HG03103 (cell line): ENCODE measurements around the gene ATAD3A.
"Not testable (repeated sequence)": the region's sequence is repeated elsewhere in the genome, so short reads cannot be mapped to it uniquely, and the experiment has no call there.

Experiments
- ATAC-seq: cut with Tn5 transposase; IDR thresholded peaks from one replicate; pipeline ENCODE4 v1.9.1; 2021; ENCODE audit warnings: low read depth; ENCODE audit not compliant: unreplicated experiment

ATAD3A gene

DNA sequence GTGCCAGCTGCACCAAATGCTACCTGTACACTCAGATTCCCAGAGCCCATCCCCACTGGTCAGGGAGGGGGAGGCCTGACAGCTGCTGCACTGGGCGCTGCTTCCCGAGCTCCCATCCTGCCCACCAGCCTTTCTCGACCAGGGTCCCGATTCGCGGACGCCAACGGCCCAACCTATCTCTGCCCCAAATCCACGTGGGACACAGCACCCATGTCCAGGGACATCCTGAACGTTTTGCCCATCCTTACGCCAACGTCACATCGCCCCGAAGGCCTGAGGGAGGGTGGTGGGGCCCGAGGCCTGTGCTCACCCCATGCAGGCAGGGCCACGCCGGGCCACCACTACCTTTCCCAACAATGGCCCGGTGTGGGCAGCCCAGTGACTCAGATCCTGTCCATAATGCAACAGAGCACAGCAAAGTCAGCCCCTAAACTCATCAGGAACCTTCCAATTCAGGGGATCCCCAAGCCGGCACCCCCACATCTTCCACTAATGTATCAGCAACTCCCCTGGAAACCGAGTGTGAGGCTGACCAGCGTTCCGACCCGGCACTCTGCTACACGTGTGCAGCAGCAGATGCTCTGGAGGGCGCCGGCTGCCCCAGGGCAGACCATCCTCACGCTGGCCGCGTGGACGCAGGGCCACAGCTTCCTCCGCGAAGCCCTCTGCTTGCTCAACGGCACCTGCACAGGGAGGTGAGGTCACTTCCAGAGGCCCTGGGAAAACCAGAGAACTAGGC, 39.7 kb downstream of the ATAD3A start:
- ATAC-seq, result no peak

DNA sequence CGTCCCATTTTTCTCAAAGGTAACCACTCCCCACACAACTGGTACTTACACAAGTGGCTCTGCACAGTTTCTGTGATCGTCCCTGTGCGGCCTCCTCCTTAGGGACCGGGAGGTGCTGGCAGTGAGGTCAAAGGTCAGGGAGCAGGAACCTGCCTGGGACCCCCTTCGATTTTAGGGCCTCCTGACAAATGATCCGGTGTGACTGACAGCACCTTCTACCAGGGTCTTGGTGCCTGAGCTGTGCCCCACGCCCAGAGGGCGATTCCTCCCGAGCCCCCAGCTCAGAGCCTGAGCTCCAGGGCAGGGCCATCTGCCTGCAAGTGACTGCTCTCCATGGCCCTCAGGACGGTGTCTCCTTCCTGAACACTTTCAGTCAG, 40.3 kb downstream of the ATAD3A start:
- no peak for ATAC-seq

DNA sequence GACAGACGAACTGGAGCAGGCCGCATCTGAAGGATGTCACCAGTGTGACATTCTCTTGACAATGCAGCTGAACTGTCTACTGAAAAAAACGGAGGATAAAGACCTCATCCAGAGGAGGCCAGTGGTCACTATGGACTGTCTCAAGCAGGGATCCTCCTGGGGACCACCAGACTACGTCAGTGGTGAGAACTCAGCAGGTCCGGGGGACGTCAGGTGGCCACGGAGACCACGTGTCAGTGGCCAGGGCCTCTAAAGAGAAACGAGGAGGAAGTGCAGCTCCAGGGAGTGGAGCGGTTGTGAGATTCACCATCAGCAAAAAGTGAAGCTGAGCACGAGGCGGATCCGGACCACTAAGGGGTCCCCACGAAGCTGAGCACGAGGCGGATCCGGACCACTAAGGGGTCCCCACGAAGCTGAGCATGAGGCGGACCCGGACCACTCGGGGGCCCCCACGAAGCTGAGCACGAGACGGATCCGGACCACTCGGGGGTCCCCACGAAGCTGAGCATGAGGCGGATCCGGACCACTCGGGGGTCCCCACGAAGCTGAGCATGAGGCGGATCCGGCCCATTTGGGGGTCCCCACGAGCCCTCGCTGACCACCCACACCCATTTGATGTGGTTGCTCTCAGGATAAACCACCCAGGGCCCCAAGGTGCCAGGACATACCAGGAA, 42.0 kb downstream of the ATAD3A start:
- ATAC-seq, result no peak

DNA sequence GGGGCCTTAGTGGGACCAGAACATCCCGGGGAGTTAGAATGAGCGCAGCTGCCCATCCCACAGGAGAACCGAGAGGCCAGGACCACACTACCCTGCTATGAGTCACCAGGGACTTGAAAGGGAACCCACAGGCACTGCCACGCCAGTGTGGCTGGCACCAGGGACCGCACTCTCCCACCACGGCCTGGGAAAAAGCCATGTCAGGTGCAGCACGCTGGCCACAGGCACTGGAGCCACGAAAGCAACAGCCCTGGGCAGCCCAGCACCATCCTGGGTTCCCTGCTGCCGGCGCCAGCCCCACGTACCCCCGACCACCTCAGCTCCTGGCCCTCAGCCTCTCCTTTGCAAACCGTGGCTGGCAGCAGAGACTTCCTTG, 42.6 kb downstream of the ATAD3A start:
- ATAC-seq, result no peak

DNA sequence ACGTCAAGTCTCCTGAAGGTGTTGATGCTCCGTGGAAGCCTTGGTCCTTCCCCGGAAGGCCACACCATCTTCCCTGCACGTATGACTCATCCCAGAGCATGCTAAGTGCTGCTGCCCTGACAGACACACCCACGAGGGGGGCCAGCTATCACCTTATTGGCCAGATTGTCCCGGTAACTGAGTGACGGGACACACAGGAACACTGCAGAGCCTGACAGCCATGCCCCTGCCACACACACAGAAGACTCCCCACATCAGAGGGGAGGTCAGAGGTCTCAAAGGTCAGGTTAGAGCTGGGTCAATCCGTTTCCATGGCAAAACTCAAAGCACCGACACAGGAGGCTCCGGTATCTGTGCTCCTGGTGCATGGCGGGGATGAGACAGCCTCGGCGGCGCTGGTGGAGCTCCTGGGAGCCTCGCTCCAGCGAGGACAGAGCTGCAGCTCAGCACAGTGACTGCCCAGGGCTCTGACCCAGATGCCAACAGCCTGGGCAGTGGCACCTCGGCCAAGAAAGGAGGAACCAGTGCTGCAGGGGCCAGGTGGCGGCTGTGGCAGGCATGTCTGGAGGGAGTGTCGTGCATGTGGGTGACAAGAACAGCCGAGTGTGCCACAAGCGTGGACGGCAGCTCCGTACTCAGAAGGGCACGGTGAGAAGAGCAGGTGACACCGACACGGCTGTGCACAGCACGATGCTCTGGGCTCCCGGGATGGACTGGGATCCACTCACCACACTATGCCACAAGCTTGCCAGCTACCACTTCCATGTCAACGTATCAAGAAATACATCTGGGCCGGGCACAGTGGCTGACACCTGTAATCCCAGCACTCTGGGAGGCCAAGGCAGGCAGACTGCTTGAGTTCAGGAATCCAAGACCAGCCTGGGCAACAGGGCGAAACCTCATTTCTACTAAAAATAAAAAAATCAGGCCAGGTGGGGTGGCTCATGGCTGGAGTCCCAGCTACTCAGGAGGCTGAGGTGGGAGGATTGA, 43.3 kb downstream of the ATAD3A start:
- no peak for ATAC-seq

DNA sequence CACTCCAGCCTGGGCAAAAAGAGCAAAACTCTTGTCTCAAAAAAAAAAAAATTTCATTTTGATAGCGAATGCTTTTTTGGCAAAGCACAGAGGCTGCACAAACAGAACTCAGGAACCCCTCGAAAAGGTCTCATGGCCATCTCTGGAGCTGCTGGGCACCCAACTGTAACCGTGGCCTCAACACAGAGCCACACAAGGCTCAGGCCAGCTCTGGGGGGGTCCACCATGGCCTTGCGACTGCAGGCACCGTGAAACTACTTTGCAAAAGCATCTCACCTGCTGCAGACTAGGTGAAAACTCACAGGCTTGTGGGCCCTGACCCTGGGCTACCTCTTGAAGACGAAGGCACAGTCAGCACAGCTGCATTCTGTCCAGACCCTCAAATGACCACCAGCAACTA, 44.5 kb downstream of the ATAD3A start:
- no peak for ATAC-seq

DNA sequence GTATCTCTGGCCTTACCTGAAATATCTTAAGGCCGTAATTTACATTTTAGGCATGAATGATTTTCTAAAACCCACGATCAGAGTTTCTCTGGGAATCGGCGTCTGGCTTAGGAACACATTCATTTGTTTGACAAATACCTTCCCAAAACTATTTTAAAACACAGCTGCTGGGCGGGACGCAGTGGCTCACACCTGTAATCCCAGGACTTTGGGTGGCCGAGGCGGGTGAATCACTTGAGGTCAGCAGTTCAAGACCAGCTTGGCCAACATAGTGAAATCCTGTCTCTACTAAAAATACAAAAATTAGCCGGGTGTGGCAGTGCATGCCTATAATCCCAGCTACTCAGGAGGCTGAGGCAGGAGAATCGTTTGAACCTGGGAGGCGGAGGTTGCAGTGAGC, 45.0 kb downstream of the ATAD3A start:
- ATAC-seq, result not testable (repeated sequence)

DNA sequence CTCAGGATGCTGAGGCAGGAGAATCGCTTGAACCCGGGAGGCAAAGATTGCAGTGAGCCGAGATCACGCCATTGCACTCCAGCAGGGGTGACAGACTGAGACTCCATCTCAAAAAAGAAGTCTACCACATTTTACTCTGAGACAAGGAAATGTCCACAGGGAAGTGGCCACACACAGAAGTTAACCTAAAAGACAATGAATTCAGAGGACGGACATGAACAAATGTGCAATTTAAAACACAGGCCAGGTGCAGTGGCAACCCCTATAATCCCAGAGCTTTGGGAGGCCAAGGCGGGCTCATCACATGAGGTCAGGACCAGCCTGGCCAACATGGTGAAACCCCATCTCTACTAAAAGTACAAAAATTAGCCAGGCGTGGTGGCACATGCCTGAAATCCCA, 45.7 kb downstream of the ATAD3A start:
- ATAC-seq, result not testable (repeated sequence)

DNA sequence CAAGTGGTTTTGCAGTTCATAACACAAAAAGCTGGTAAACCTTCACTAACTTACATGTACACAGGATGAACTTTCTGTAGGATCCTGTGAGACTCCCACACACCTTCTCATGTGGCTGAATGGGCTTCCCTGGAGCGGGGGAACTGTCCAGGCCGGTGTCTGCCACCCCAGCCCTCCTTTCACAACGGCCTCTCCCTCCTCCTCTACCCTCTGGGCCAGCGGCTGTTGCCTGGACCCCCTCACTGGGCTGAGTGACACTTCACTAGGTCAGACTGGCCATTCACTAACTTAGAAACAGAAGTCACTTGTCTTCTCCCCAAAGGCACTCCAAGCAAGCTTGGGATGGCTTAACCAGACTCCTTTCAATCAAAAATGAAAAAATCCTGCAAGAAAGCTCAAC, 46.6 kb downstream of the ATAD3A start:
- ATAC-seq, result no peak

DNA sequence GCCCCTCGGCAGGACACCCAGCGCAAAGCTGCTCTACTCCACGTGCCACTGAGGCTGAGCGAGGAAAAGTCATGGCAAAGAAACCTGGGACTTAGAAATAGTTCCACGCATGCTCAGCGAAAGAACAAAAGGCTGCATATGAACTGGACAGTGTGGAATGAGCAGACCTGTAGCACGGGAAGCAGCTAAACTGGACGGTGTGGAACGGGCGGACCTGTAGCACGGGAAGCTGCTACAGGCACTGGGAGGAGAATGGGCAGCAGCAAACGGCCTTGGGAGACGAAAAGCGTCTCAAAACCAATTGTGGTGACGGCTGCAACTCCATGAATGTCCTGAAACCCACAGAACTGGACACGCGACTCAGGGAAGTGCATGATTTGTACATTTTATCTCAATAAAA, 47.1 kb downstream of the ATAD3A start:
- no peak for ATAC-seq

DNA sequence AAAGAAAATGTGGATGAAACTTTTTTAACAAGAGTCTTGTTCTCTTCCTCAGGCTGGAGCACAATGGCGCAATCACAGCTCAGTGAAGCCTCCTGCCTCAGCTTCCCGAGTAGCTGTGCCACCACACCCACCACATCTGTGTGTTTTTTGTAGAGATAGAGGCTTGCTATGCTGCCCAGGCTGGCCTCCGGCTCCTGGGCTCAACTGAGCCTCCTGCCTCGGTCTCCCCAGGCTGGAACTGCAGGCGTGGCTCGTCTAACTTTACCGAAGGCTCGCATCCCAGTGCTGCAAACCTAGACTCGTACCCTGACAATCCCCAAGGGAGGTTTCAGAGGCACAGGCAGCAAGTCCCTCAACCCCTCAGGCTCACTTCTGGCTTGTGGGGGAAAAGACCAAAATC, 48.2 kb downstream of the ATAD3A start:
- ATAC-seq, result no peak

DNA sequence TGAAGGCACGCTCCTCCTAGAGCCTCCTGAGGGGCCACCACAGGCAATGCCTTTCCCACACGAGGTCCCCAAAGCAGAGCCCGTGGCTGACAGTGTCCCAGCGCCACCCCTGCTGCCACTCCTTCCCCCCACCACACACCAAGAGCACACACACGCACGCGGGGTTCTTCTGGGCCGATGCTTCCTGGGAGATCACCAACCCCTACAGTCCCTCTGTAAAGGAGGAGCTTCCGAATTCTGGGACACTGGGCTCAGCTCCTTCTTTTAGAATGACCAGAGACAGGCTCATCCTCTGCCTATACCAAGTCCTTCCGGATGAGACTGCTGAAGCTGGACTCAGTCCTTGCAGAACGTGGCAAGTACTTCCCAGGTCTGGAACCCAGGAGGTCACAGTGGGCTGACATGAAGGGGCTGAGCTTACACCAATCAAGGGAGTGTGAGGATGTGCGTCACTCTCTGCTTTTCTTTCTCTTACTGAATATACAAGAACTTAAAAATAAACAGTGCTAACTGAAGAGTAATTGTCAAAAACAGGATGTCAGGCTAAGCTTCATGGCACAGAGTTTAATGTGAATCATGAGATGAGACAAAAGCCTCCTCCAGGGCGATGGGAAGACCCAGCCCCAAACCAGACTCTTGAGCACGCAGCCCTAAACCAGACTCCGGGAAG, 50.0 kb downstream of the ATAD3A start:
- ATAC-seq, result no peak

DNA sequence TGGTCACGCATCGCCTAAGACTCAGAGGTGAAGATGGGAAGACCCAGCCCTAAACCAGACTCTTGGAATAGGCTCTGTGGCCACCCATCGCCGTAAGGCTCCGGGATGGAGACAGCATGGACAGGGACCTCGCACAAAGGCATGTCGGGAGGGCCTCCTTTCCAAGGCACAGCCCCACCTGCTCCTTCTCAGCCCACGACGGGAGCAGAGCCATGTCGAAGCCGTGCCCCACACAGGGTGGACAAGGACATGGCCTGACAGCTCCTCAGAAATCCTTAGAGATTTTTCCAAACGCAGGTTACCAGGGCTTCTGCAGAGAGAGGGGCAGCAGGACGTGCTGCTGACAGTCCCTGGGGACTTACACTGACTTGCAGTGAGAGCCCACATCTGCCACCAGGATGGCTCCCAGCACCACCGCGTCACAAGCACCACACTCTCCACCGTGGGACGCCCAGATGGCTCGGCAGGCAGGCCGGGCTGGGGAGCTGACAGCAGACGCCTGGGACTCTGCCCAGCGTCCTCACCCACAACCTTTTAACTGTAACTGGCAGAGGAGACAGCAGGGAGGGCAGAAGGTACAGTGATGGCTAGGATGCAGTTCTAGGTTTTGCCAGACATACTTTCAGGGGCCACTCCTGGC, 50.7 kb downstream of the ATAD3A start:
- ATAC-seq, result no peak

DNA sequence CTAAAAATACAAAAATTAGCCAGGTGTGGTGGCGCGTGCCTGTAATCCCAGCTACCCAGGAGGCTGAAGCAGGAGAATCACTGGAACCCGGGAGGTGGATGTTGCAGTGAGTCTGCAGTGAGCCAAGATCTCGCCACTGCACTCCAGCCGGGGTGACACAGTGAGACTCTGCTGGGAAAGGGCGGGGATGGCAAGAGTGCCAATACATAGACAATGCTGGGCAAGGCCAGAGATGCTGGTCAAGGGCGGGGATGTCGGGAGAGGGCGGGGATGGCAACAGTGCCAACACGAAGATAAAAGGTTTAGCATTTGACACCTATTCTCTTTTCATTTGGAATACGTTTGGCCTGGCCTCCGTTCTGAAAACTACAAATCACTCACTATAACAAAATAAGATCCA, 51.7 kb downstream of the ATAD3A start:
- ATAC-seq, result no peak

DNA sequence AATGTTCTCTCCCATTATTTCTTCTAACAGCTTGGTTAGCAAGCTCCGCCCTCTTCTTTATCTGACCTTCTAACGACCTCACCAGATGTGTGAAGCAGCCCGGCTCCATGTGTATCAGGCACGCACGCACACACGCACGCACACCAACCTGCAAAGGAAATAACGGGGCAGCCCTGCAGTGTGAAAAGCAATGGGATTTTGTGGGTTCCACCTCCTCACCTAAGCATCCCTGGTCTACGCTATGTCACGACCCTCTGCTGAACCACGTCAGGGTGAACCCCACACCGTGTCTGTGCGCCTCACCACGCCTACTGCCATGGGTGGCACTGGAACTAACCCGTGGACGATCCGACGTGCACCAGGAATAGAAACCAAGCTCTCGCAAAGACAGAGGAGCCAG, 52.3 kb downstream of the ATAD3A start:
- ATAC-seq, result no peak

DNA sequence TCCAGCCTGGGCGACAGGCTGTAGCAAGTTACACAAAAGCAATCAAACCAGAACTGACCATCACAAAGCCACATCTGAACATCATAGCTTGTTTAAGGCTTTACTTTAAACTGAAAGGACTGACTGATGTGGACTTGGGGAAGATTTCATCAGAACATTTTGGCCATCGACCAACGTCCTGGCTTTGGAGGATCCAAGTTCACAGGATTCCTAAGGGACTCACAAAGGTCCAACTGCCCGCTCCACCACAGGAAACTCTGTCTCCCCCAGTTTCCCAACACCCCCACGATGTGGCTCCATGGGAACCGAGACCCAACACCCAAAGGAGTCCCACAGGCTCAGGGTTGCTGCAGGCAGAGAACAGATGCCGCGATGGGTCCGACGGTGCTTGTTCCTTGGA, 53.4 kb downstream of the ATAD3A start:
- no peak for ATAC-seq

DNA sequence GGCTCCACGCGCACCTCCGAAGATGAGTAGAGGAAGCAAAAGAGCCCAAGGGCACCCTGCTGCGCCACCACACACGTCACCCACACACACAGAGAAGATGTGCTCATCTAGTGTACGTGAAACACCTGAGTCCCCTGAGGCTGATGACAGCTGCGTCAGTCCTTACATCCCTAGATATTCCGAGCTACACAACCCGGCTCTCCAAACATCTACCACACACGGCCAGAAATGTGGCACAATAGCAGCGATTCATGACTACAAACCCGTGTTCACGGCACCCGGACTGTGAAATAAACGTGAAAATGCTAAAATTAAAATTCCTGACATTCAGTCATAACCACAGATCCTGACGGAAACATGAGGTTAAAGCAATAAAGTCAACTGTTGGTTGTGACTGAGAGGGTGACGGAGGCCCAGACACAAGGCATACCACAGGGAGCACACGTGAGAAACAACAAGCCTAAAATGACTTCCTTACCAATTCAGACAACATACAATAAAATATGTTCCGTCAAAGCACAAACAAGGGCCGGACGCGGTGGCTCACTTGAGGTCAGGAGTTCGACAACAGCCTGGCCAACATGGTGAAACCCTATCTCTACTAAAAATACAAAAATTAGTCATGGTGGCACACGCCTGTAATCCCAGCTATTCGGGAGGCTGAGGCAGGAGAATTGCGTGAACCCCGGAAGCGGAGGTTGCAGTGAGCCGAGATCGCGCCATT, 55.4 kb downstream of the ATAD3A start:
- ATAC-seq, result no peak

DNA sequence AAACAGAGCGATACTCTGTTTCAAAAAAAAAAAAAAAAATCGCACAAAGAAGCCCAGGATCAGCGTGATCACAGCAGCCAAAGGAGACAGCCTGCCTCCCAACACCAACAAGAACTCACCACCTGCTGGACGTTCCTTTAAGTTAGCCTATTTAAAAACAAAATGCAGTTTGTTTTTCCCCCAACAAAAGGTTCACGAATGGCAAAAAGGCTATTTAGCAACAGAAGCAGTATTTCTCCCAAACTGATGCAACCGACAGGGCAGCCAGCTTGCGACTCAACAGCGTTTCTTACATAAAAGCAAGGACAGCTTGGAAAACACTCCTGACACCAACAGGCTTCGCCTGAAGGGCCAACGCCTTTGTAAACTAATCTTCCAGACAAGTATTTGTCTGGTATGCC, 55.9 kb downstream of the ATAD3A start:
- ATAC-seq, result no peak

DNA sequence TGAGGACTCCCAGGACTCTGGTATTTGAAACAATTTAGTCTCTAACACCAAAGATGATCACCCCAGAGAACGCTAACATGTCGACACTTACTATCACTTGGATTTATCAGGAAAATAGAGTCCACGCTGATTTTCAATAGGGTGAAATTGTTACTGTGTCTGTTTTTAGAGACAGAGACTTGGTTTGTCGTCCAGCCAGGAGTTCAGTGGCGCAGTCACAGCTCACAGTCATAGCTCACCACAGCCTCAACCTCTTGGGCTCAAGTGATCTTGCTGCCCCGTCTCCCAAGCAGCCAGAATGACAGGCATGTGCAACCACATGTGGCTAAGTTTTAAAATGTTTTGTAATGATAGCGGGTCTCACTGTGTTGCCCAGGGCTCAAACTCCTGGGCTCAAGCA, 57.4 kb downstream of the ATAD3A start:
- no peak for ATAC-seq
